Activated naive CD8-positive, alpha-beta T cell treated with anti-CD3 and anti-CD28 coated beads, Interleukin-2, amount 50 U/mL, for 24 hours (primary cell): Measurements from ENCODE around the gene NSD1.

Experiments
- ATAC-seq: fragments of 150-1000 bp; cut with Tn5 transposase; one replicate; pipeline ENCODE4 v1.10.0; 2021
- DNase-seq: peaks from one replicate; pipeline ENCODE4 v3.0.0; 2021
- H3K27ac Mint-ChIP-seq: one replicate; pipeline ENCODE4 v1.8.0; 2021; ENCODE audit warnings: mild to moderate bottlenecking, mixed read lengths
- H3K27me3 Mint-ChIP-seq: one replicate; pipeline ENCODE4 v1.8.0; 2021; ENCODE audit warnings: mixed read lengths
- H3K36me3 Mint-ChIP-seq: one replicate; pipeline ENCODE4 v1.8.0; 2021; ENCODE audit warnings: low read depth, mixed read lengths
- H3K4me1 Mint-ChIP-seq: one replicate; pipeline ENCODE4 v1.8.0; 2021; ENCODE audit warnings: mixed read lengths
- H3K4me3 Mint-ChIP-seq: one replicate; pipeline ENCODE4 v1.8.0; 2021; ENCODE audit warnings: mild to moderate bottlenecking, moderate library complexity, mixed read lengths
- H3K9me3 Mint-ChIP-seq: one replicate; pipeline ENCODE4 v1.8.0; 2021; ENCODE audit warnings: mixed read lengths

Gene NSD1

DNA sequence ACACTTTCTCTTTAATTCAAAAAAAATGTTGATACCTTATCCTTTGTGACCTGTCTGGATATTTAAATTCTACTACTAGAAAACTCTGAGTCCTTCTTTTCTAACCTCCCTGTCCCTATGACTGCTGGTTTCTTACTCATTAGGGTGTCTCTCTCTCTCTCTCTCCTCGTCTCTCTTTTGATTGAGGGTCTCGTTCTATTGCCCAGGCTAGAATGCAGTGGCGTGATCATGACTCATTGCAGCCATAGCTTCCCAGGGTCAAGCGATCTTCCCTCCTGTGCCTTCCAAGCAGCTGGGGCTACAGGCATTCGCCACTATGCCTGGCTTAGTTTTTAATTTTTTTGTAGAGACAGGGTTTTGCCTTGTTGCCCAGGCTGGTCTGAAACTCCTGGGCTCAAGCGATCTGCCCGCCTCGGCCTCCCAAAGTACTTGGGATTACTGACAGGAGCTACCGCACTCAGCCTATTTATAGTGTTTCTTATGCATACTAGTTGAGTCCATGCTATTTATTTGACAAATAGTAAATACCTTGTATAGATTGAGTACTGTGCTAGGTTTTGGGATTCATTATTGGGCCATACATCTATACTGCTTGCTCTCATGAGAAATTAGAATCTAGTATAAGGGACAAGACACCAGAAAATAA lies 61.9 kb downstream of the NSD1 start:
- no peaks in the 10 kb centered on the region for H3K9me3 Mint-ChIP-seq
- no peak overlapping the region for H3K27ac Mint-ChIP-seq
- H3K36me3 Mint-ChIP-seq, result peaks cover 24% of the 10 kb centered on the region
- no peak for DNase-seq
- no peaks in the 10 kb centered on the region for H3K27me3 Mint-ChIP-seq
- no peak overlapping the region for H3K4me3 Mint-ChIP-seq
- peaks cover 8% of the 10 kb centered on the region for H3K4me1 Mint-ChIP-seq
- no peak for ATAC-seq

DNA sequence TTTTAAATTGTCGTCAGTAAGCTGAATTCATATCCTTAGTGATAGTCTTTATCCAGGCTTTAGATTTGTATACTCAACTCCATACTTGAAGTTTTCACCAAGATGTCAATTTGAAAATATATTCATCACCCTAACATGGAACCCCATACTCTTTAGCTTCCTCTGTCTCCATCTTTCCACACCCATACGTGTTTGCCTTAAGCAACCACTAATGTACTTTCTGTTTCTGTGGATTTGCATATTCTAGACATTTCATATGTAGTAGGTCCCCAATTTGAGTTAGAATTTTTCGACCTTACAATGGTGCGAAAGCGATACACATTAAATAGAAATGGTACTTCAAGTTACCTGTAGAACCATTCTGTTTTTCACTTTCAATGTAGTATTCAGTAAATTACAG lies 65.2 kb downstream of the NSD1 start:
- H3K4me3 Mint-ChIP-seq, result no peak overlapping the region
- H3K36me3 Mint-ChIP-seq, result peaks cover 32% of the 10 kb centered on the region
- no peaks in the 10 kb centered on the region for H3K9me3 Mint-ChIP-seq
- ATAC-seq, result no peak
- H3K27me3 Mint-ChIP-seq, result no peaks in the 10 kb centered on the region
- peaks cover 10% of the 10 kb centered on the region for H3K4me1 Mint-ChIP-seq
- DNase-seq, result no peak
- no peak overlapping the region for H3K27ac Mint-ChIP-seq

DNA sequence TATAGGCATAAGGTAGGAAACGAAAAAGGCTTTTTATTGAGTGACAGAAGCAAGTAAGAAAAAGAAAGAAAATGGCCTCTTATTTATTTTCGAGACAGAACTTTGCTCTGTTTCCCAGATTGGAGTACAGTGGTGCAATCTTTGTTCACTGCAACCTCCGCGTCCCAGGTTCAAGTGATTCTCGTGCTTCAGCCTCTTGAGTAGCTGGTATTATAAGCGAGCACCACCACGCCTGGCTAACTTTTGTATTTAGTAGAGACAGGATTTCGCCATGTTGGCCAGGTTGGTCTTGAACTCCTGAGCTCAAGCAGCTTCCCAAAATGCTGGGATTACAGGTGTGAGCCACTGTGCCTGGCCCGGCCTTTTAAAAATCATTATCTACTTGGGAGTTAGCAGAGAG lies 70.7 kb downstream of the NSD1 start:
- Mint-ChIP-seq H3K4me1 (peaks cover 2% of the 10 kb centered on the region), H3K27ac (no peak overlapping the region), H3K9me3 (no peaks in the 10 kb centered on the region), H3K27me3 (no peaks in the 10 kb centered on the region), H3K36me3 (peaks cover 28% of the 10 kb centered on the region), H3K4me3 (no peak overlapping the region)
- no peak for ATAC-seq
- no peak for DNase-seq

DNA sequence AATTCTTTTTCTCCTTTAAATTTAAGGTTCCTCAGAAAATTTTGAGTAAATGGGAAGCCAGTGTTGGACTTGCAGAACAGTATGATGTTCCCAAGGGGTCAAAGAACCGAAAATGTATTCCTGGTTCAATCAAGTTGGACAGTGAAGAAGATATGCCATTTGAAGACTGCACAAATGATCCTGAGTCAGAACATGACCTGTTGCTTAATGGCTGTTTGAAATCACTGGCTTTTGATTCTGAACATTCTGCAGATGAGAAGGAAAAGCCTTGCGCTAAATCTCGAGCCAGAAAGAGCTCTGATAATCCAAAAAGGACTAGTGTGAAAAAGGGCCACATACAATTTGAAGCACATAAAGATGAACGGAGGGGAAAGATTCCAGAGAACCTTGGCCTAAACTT lies 76.0 kb downstream of the NSD1 start:
- no peak overlapping the region for H3K4me3 Mint-ChIP-seq
- H3K9me3 Mint-ChIP-seq, result no peaks in the 10 kb centered on the region
- H3K4me1 Mint-ChIP-seq, result no peaks in the 10 kb centered on the region
- no peaks in the 10 kb centered on the region for H3K27me3 Mint-ChIP-seq
- DNase-seq, result no peak
- no peak for ATAC-seq
- peaks cover 39% of the 10 kb centered on the region for H3K36me3 Mint-ChIP-seq
- H3K27ac Mint-ChIP-seq, result no peak overlapping the region

DNA sequence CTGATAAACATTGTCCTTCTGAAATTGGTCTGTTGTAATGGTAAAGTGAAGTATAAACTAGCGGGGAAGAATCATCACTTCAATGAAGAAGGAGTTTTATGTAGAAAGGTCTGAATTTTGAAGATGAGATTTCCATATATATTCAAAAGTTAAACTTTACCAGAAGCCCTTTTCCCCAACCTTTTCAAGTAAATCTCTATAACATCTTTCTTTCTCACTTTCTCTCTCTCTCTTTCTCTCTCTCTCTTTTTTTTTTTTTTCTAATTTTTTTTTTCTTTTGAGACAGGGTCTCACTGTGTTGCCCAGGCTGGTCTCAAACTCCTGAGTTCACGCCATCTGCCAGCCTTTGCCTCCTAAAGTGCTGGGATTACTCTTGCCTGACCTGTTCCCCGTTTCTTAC lies 78.7 kb downstream of the NSD1 start:
- H3K4me3 Mint-ChIP-seq, result no peak overlapping the region
- no peaks in the 10 kb centered on the region for H3K9me3 Mint-ChIP-seq
- no peak for ATAC-seq
- H3K36me3 Mint-ChIP-seq, result peaks cover 43% of the 10 kb centered on the region
- H3K27me3 Mint-ChIP-seq, result no peaks in the 10 kb centered on the region
- H3K27ac Mint-ChIP-seq, result no peak overlapping the region
- no peak for DNase-seq
- peaks cover 4% of the 10 kb centered on the region for H3K4me1 Mint-ChIP-seq

DNA sequence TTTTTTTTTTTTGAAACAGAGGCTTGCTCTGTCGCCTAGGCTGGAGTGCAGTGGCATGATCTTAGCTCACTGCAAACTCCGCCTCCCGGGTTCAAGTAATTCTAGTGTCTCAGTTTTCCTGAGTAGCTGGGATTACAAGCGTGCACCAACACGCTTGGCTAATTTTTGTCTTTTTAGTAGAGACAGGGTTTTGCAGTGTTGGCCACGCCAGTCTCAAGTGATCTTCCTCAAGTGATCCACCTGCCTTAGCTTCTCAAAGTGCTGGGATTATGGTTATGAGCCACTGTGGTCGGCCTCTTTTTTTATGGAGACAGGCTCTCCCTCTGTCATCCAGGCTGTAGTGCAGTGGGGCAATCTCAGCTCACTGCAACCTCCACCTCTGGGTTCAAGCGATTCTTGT lies 87.0 kb downstream of the NSD1 start:
- Mint-ChIP-seq H3K9me3 (no peaks in the 10 kb centered on the region), H3K27ac (no peak overlapping the region), H3K4me1 (peaks cover 22% of the 10 kb centered on the region), H3K27me3 (no peaks in the 10 kb centered on the region), H3K36me3 (peaks cover 19% of the 10 kb centered on the region), H3K4me3 (no peak overlapping the region)
- DNase-seq (no peak), ATAC-seq (no peak)

DNA sequence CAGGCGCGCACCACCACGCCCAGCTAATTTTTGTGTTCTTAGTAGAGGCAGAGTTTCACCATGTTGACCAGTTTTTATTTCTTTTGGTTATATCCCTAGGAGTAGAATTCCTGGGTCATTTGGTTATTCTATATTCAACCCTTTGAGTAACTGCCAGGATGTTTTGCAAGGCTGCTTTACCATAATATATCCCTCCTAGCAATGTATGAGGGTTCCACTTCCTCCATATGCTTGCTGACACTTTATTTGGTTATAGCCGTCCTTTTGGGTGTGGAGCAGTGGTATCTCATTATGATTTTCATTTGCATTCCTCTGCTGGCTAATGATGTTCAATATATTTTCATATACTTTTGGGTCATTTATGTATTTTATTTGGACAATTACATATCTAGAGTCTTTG lies 88.7 kb downstream of the NSD1 start:
- Mint-ChIP-seq H3K27ac (no peak overlapping the region), H3K27me3 (no peaks in the 10 kb centered on the region), H3K4me1 (peaks cover 18% of the 10 kb centered on the region), H3K9me3 (no peaks in the 10 kb centered on the region), H3K4me3 (no peak overlapping the region), H3K36me3 (peaks cover 14% of the 10 kb centered on the region)
- ATAC-seq (no peak), DNase-seq (no peak)

DNA sequence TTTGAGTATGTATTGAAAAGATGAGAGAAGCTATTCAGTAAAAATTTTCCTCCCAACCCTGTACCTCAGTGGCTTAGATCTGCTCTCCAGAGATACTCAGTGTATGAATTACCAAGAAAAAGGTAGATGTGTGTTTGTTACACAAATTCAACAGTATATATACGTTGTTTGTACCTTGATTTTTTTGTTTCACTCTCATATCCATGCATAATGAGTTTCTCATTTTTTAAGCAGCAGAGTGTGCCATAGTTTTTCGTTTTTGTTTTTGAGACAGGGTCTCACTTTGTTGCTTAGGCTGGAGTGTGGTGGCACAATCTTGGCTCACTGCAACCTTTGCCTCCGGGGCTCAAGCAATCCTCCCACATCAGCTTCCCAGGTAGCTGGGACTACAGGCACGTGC lies 92.2 kb downstream of the NSD1 start:
- ATAC-seq (no peak), DNase-seq (no peak)
- Mint-ChIP-seq H3K4me3 (no peak overlapping the region), H3K27me3 (no peaks in the 10 kb centered on the region), H3K27ac (no peak overlapping the region), H3K4me1 (peaks cover 7% of the 10 kb centered on the region), H3K9me3 (no peaks in the 10 kb centered on the region), H3K36me3 (peaks cover 21% of the 10 kb centered on the region)

DNA sequence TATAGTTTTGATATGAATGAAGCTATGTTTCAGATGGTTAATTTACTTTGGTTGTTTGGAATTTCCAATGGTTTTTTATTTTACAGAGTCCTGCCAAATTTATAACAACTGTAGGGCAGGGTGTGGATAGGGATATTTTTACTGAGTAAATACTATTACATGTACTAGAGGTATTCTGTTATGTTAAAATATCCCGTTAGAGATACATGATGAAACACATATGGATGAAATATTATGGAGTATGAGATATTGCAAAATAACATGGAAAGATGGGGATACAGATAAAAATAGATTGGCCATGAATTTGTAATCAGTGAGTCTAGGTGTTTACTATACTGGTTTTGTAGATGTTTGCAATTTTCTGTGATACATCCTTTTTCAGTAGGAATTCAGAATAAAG lies 93.3 kb downstream of the NSD1 start:
- no peak for ATAC-seq
- Mint-ChIP-seq H3K4me1 (peaks cover 2% of the 10 kb centered on the region), H3K27ac (no peak overlapping the region), H3K4me3 (no peak overlapping the region), H3K9me3 (no peaks in the 10 kb centered on the region), H3K27me3 (no peaks in the 10 kb centered on the region), H3K36me3 (peaks cover 20% of the 10 kb centered on the region)
- DNase-seq, result no peak

DNA sequence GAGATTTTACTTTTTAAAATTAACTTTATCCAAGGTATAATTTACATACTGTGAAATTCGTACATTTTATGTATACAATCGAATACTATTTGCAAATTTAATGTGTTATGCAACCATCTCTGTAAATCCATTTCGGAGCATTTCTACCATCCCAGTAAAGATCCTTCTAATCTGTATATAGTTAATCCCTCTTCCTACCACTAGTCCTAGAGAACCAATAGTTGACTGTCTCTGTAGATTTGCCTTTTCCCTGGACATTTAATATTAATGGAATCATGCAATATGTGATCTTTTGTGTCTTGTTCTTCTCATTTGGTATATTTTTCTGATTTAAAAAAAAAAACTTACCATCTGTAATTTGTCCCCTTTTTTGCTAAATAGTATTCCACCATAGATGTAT lies 95.2 kb downstream of the NSD1 start:
- Mint-ChIP-seq H3K36me3 (peaks cover 18% of the 10 kb centered on the region), H3K27me3 (no peaks in the 10 kb centered on the region), H3K9me3 (no peaks in the 10 kb centered on the region), H3K4me1 (peaks cover 7% of the 10 kb centered on the region), H3K27ac (no peak overlapping the region), H3K4me3 (no peak overlapping the region)
- DNase-seq (no peak), ATAC-seq (no peak)

DNA sequence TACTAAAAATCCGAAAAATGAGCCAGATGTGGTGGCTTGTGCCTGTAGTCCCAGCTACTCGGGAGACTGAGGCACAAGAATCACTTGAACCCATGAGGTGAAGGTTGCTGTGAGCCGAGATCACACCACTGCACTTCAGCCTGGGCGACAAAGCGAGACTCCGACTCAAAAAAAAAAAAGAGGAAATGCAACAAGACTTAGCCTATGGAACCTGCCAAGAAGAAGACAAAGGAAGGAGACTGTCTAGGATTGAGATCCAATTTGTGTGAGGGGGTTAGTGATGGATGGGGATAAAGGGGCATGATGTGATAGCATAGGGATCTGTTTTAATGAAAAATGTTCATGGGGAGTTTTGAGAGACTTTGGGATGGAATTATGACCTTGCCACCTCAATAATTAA lies 97.1 kb downstream of the NSD1 start:
- Mint-ChIP-seq H3K9me3 (no peaks in the 10 kb centered on the region), H3K4me1 (peaks cover 9% of the 10 kb centered on the region), H3K27ac (peak overlapping the region; percentile 2), H3K4me3 (no peak overlapping the region), H3K36me3 (peaks cover 17% of the 10 kb centered on the region), H3K27me3 (no peaks in the 10 kb centered on the region)
- DNase-seq, result no peak
- no peak for ATAC-seq

DNA sequence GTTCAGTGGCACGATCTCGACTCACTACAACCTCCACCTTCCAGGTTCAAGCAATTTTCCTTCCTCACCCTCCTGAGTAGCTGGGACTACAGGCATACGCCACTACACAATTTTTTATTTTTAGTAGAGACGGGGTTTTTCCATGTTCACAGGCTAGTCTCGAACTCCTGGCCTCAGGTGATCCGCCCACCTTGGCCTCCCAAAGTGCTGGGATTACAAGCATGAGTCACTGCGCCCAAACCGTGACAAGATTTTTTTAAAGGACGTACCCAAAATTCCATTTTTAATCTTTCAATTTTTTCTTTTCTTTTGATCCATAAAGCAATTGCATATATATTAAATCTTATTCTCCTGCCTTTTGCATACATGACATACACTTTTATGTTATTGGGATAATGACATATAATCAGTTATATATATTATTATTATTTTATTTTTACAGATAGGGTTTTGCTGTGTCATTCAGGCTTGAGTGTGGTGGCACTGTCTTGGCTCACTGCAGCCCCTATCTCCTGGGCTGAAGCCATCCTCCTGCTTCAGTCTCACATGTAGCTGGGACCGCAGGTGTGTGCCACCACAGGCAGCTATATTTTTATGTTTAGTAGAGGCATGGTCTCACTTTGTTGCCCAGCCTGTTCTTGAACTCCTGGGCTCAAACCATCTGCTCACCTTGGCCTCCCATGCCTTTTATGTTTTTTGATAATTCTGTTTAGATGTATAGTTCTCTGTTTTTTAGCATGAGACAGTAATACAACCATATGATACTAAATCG lies 98.1 kb downstream of the NSD1 start:
- Mint-ChIP-seq H3K27me3 (no peaks in the 10 kb centered on the region), H3K4me1 (peaks cover 9% of the 10 kb centered on the region), H3K27ac (no peak overlapping the region), H3K4me3 (no peak overlapping the region), H3K9me3 (no peaks in the 10 kb centered on the region), H3K36me3 (peaks cover 22% of the 10 kb centered on the region)
- DNase-seq (no peak), ATAC-seq (no peak)

DNA sequence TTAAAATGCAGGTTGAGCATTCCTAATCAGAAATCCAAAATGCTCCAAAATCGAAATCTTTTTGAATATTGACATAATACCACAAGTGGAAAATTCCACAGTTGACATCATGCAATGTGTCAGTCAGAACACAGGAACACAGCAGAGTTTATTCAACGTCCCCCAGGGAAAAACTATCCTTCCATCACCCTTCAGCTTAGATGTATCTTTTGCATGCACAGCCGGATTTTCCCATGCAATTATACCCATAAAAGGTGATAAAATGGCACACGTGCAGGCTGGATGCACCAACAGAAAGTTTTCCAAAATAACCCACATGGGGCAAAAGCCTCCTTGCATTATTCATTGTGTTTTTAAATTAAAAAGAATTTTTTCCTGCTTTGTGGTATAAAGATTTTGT lies 98.8 kb downstream of the NSD1 start:
- no peak for DNase-seq
- H3K4me1 Mint-ChIP-seq, result peaks cover 9% of the 10 kb centered on the region
- H3K27ac Mint-ChIP-seq, result no peak overlapping the region

DNA sequence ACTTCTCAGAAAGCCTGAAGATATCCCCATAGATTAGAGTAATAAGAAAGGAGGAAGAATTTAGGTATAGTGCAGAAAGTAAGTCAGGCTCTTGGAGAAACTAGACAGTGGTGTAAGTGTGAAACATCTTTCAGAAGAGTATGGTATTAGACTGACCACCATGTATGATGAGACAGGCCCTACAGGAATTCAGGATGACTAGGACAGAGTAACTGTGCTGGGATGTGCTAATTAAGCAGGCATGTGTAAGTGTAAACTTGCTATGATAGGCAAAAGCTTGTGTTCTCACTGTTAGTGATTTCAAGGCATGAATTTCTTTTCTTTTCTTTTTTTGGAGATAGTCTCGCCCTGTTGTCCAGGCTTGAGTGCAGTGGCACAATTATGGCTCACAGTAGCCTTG lies 99.2 kb downstream of the NSD1 start:
- DNase-seq (no peak), ATAC-seq (no peak)
- H3K9me3 Mint-ChIP-seq, result no peaks in the 10 kb centered on the region
- H3K27ac Mint-ChIP-seq, result no peak overlapping the region
- peaks cover 9% of the 10 kb centered on the region for H3K4me1 Mint-ChIP-seq
- no peaks in the 10 kb centered on the region for H3K27me3 Mint-ChIP-seq
- H3K36me3 Mint-ChIP-seq, result peaks cover 25% of the 10 kb centered on the region
- no peak overlapping the region for H3K4me3 Mint-ChIP-seq

More for the DNA sequence above, 98.8 kb downstream of the NSD1 start:
- Mint-ChIP-seq H3K27me3 (no peaks in the 10 kb centered on the region), H3K9me3 (no peaks in the 10 kb centered on the region), H3K36me3 (peaks cover 23% of the 10 kb centered on the region), H3K4me3 (no peak overlapping the region)
- no peak for ATAC-seq

DNA sequence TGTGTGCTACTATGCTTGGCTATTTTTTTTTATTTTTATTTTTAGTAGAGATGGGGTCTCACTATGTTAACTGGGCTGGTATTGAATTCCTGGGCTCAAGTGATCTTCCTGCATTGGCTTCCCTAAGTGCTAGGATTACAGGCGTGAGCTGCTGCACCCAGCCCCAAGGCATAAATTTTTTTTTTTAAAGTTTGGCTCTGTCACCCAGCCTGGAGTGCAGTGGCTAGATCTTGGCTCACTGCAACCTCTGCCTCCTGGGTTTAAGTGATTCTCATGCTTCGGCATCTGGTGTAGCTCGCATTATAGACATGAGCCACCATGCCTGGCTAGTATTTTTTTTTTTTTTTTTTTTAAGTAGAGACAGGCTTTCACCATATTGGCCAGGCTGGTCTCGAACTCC lies 99.6 kb downstream of the NSD1 start:
- no peaks in the 10 kb centered on the region for H3K9me3 Mint-ChIP-seq
- no peak for ATAC-seq
- H3K4me3 Mint-ChIP-seq, result no peak overlapping the region
- H3K4me1 Mint-ChIP-seq, result peaks cover 9% of the 10 kb centered on the region
- DNase-seq, result no peak
- H3K36me3 Mint-ChIP-seq, result peaks cover 29% of the 10 kb centered on the region
- H3K27me3 Mint-ChIP-seq, result no peaks in the 10 kb centered on the region
- H3K27ac Mint-ChIP-seq, result no peak overlapping the region
